GM04504 (cell line): Measurements from ENCODE around the gene ELOA2.
"Not testable (repeated sequence)": the region's sequence is repeated elsewhere in the genome, so short reads cannot be mapped to it uniquely, and the experiment has no call there.

ENCODE experiments used
- DNase-seq: peaks from one replicate; pipeline ENCODE4 v3.0.0-alpha.2; 2012; ENCODE audit warnings: low read depth

ELOA2 gene

GRCh38 chr18:47020757-47021156 is 14.7 kb downstream of the ELOA2 start:
- DNase-seq, result not testable (repeated sequence)

- not testable (repeated sequence) for DNase-seq
These were observed 15.6 kb downstream of the ELOA2 start for GRCh38 chr18:47019870-47020269.
